ENCODE results near the gene FCER1A.

DNA sequence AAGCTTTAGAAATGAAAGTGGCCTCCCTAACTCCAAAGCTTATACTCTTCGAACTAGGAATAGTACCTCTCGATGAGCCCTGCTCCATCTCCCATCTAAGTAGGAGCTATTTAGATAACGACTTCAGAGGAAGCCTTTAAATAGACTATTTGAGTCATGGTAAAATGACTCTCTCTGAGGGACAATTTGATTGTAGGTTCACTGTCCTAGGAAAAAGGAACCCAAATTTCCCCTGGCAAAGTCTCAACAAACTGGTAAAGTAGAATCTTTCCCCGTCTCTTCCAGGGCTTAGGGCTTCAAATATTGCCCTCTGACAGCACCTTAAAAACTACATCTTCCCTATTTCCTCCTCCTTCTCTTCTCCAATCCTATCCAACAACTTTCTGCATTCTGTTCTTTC lies 2.0 kb upstream of the FCER1A start:
- TF ChIP-seq CTCF (IDR thresholded peaks at IDR 0.05) (no peak), POLR2AphosphoS5 (IDR thresholded peaks at IDR 0.05) (no peak), POLR2A (IDR thresholded peaks at IDR 0.05) (no peak), EP300 (IDR thresholded peaks at IDR 0.05) (no peak)
